Hepatocyte (in vitro differentiated cells): Measurements from ENCODE around the gene RPL9. TPM values are rescaled to one million over a fixed set of nuclear protein-coding genes. Genes with fewer than 3 reads are reported as not detected.

Experiments
- DNase-seq: peaks from one replicate; pipeline ENCODE4 v3.0.0-alpha.2; 2016; ENCODE audit warnings: low spot score
- H2AFZ ChIP-seq: fragments of 200-600 bp; sonication (generic); 2 replicates; pipeline ENCODE4 v1.6.0; 2016; ENCODE audit warnings: antibody characterized with exemption, mild to moderate bottlenecking
- H3K27ac ChIP-seq: fragments of 200-600 bp; sonication (generic); 2 replicates; pipeline ENCODE4 v1.5.1; 2016; ENCODE audit warnings: mild to moderate bottlenecking
- H3K27me3 ChIP-seq: fragments of 200-600 bp; sonication (generic); 2 replicates; pipeline ENCODE4 v1.6.1; 2016
- H3K36me3 ChIP-seq: fragments of 200-600 bp; sonication (generic); replicated peaks from 2 replicates; pipeline ENCODE4 v1.5.1; 2016; ENCODE audit warnings: low read depth; ENCODE audit not compliant: insufficient read depth
- H3K4me1 ChIP-seq: fragments of 200-600 bp; sonication (generic); 2 replicates; pipeline ENCODE4 v1.5.1; 2016; ENCODE audit warnings: mild to moderate bottlenecking, moderate library complexity; ENCODE audit not compliant: insufficient read depth
- H3K4me2 ChIP-seq: fragments of 200-600 bp; sonication (generic); 2 replicates; pipeline ENCODE4 v1.6.0; 2016
- H3K4me3 ChIP-seq: fragments of 200-600 bp; sonication (generic); 2 replicates; pipeline ENCODE4 v1.5.1; 2016; ENCODE audit warnings: mild to moderate bottlenecking
- H3K79me2 ChIP-seq: fragments of 200-600 bp; sonication (generic); 2 replicates; pipeline ENCODE4 v1.6.0; 2017; ENCODE audit warnings: mild to moderate bottlenecking
- H3K9me2 ChIP-seq: fragments of 200-600 bp; sonication (generic); replicated peaks from 2 replicates; pipeline ENCODE4 v1.6.0; 2017; ENCODE audit warnings: mild to moderate bottlenecking; ENCODE audit not compliant: insufficient read depth
- H3K9me3 ChIP-seq: fragments of 200-600 bp; sonication (generic); 2 replicates; pipeline ENCODE4 v1.5.1; 2016; ENCODE audit warnings: low read depth, mild to moderate bottlenecking
- H4K20me1 ChIP-seq: fragments of 200-600 bp; sonication (generic); 2 replicates; pipeline ENCODE4 v1.6.0; 2016; ENCODE audit warnings: mild to moderate bottlenecking; ENCODE audit not compliant: insufficient read depth, poor library complexity, severe bottlenecking
- EZH2 ChIP-seq: fragments of 200-600 bp; sonication (generic); IDR thresholded peaks from 2 replicates; pipeline ENCODE4 v1.6.1; 2016; ENCODE audit warnings: antibody characterized with exemption, mild to moderate bottlenecking, borderline replicate concordance
- EZH2phosphoT487 ChIP-seq: fragments of 200-600 bp; sonication (generic); IDR thresholded peaks from one replicate; pipeline ENCODE4 v1.6.1; 2018; ENCODE audit warnings: antibody characterized with exemption, mild to moderate bottlenecking, low read depth, moderate library complexity; ENCODE audit not compliant: unreplicated experiment, severe bottlenecking
- WGBS: methylation state at CpG from one replicate; pipeline ENCODE4 v1.1.6; 2016; ENCODE audit warnings: low lambda C conversion rate; ENCODE audit errors: missing lambda C conversion rate; 5-methylcytosine and 5-hydroxymethylcytosine counted together
- polyA plus RNA-seq: library from polyadenylated mRNA; unstranded; fragments of >200 nt; fragmentation: Nextera tagmentation; extraction: Ambion mirVana; gene quantifications from 2 replicates; pipeline ENCODE4 v1.2.1, GENCODE V29; 2016
- total RNA-seq: library from RNA; depleted of rRNA; stranded (reverse); fragments of >200 nt; gene quantifications from 2 replicates; pipeline ENCODE4 v1.2.3, GENCODE V29; 2014
- TF ChIP-seq, protein P1 (sequence below): fragments of 200-600 bp; sonication (generic); IDR thresholded peaks from 2 replicates; pipeline ENCODE4 v1.5.1; 2016; ENCODE audit warnings: antibody characterized with exemption, mild to moderate bottlenecking; ENCODE audit not compliant: poor library complexity

RPL9 gene
- total and polyA plus RNA-seq, 2 experiments from 2014 or later, result 475 to 2,831 TPM

DNA sequence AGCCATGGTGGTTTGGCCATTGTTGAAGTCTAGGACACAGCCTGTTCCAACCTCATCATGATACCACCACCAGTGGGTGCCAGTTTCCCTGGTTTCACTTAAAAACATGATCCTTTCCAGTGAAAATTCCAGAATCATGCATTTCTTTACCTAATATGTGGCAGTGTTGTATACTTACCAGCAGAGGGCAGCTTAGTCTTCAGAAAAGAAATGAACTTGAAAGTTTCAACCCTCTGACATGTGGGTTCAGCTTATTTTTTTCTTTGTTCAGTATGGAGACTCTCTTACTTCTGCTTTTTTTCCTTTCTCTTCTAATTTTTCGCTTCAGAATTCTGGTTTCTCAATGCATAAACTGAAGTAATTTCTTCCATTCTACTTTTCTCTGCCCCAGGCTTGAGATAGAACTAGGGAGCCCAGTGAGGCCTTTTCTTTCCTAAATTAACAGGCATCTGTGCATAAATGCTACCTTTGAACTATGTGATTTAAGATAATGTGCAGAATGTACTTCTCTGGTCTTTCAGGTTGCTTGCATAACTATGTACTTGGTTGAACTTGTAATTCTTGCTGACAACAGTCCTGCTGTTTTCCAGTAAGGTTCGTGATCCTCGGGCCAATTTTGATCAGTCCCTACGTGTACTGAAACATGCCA, 10.8 kb upstream of the RPL9 start:
- Histone ChIP-seq H3K27me3 (no peaks in the 10 kb centered on the region), H3K4me1 (peaks cover 5% of the 10 kb centered on the region), H3K4me3 (no peak overlapping the region), H4K20me1 (no peaks in the 10 kb centered on the region), H2AFZ (peak overlapping the region; percentile 48), H3K4me2 (peak overlapping the region; percentile 34), H3K27ac (peak overlapping the region; percentile 67), H3K9me3 (no peaks in the 10 kb centered on the region), H3K36me3 (no peaks in the 10 kb centered on the region), H3K79me2 (no peaks in the 10 kb centered on the region), H3K9me2 (no peaks in the 10 kb centered on the region)
- WGBS, result 60% methylated on average over 4 of the region's 4 CpGs
- TF ChIP-seq EZH2, result no peak
- TF ChIP-seq, protein P1, sequence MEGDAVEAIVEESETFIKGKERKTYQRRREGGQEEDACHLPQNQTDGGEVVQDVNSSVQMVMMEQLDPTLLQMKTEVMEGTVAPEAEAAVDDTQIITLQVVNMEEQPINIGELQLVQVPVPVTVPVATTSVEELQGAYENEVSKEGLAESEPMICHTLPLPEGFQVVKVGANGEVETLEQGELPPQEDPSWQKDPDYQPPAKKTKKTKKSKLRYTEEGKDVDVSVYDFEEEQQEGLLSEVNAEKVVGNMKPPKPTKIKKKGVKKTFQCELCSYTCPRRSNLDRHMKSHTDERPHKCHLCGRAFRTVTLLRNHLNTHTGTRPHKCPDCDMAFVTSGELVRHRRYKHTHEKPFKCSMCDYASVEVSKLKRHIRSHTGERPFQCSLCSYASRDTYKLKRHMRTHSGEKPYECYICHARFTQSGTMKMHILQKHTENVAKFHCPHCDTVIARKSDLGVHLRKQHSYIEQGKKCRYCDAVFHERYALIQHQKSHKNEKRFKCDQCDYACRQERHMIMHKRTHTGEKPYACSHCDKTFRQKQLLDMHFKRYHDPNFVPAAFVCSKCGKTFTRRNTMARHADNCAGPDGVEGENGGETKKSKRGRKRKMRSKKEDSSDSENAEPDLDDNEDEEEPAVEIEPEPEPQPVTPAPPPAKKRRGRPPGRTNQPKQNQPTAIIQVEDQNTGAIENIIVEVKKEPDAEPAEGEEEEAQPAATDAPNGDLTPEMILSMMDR, result peak; percentile 97
- peak; percentile 88 for DNase-seq

DNA sequence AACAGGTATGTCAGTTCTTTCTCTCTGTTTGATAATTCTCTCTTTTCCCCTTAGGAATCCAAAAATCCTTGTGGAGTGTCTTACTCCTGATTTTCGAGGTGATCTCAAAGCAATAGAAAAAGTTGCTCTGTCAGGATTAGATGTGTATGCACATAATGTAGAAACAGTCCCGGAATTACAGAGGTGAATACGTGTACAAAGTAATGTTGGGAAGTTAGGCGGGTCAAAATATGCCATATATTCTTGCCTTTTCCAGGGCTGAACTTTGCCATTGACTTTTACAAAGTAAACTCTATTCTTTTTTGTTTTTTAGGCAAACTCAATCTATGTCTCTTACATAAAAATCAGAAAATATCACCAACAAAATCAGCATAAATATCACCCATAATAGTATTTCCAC, 8.7 kb upstream of the RPL9 start:
- H2AFZ ChIP-seq, result no peak overlapping the region
- TF ChIP-seq, protein P1, result no peak
- TF ChIP-seq EZH2 (no peak), EZH2phosphoT487 (no peak)
- H3K79me2 ChIP-seq, result no peaks in the 10 kb centered on the region
- no peaks in the 10 kb centered on the region for H4K20me1 ChIP-seq
- DNase-seq, result no peak
- no peaks in the 10 kb centered on the region for H3K9me2 ChIP-seq
- WGBS, result 86% methylated on average over 4 of the region's 4 CpGs
- H3K27me3 ChIP-seq, result no peaks in the 10 kb centered on the region
- no peak overlapping the region for H3K4me3 ChIP-seq
- H3K9me3 ChIP-seq, result no peaks in the 10 kb centered on the region
- H3K4me1 ChIP-seq, result peaks cover 5% of the 10 kb centered on the region
- H3K27ac ChIP-seq, result peak overlapping the region; percentile 5
- no peaks in the 10 kb centered on the region for H3K36me3 ChIP-seq
- H3K4me2 ChIP-seq, result no peak overlapping the region

DNA sequence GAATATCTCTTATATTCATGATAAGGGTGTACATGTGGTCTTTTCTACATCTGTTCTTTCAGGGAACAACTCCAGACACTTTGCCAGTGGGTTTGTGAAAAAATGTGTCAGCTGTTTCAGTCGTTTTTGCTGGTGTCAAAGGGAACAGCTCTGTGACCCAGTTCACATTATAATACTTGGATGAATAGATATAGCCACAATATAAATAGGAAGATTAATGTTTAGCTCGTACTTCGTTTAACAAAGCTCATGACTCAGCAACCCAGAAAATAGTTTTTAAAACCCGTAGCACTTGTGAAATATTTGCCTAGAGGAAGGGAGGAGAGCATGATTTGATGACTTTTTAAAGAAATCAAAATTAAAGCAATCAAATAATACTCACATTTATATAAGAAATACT, 8.0 kb upstream of the RPL9 start:
- no peaks in the 10 kb centered on the region for H3K9me2 ChIP-seq
- TF ChIP-seq EZH2, result no peak
- no peak for TF ChIP-seq EZH2phosphoT487
- TF ChIP-seq, protein P1, result no peak
- peaks cover 4% of the 10 kb centered on the region for H3K79me2 ChIP-seq
- H4K20me1 ChIP-seq, result no peaks in the 10 kb centered on the region
- peak overlapping the region; percentile 23 for H3K4me2 ChIP-seq
- no peak overlapping the region for H3K27ac ChIP-seq
- peaks cover 5% of the 10 kb centered on the region for H3K4me1 ChIP-seq
- H2AFZ ChIP-seq, result no peak overlapping the region
- H3K36me3 ChIP-seq, result no peaks in the 10 kb centered on the region
- 35% methylated on average over 4 of the region's 4 CpGs for WGBS
- no peaks in the 10 kb centered on the region for H3K27me3 ChIP-seq
- DNase-seq, result no peak
- H3K9me3 ChIP-seq, result no peaks in the 10 kb centered on the region
- no peak overlapping the region for H3K4me3 ChIP-seq
